Stimulated activated CD8-positive, alpha-beta memory T cell treated with anti-CD3 and anti-CD28 coated beads, Interleukin-15, amount 100 ng/mL, for 48 hours (primary cell): ENCODE results near the gene SEMA4D.

Source experiments
- DNase-seq, 2 donors: peaks; one replicate each; pipeline ENCODE4 v3.0.0-alpha.2; 2020; ENCODE audit warnings: low read depth in 2 of 2

Gene SEMA4D

DNA sequence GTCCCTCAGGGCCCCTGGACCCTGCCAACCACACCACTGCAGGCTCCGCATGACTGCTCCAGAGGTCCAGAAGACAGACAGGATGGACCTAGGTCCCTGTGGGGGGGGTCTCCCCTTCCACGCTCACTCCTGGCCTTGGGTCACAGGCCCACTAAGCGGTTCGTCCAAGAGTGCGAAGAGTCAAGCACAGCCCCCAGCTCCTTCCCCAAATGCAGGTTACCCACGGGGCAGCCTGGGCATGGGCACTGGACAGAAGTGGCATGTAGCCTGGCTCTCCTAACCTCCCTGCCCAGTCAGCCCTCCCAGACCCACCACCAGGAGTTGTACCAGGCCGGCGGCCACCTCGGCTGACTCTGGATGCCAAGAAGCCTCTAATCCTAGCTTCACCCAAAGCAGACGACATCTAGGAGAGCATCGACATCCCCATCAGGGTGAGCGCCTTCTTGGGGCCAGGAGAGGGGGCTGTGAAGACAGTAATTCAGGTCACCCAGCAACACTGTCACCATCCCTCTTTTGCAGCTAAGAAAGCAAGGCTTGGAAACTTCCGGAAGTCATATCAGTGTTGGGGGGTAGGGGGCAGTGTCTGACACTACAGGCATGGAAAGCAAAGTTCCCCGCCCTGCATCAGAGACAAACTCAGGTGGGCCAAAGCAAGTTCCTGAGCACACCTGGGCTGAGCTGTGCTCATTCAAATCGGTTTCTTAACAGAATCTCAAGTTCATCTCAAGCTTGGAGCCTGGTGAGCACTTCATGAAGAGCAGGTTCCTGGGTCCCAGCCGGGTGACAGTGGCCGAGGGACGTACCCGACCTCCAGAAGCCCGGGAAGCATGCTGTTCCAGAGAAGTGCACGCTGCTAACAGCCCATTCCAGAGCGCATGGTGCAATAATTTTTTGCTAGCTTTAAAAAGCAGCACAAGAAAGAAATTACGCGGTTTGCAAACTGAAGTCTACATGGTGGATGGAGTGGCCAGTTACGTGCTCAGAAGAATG lies 68.7 kb downstream of the SEMA4D start:
- DNase-seq = no peak

DNA sequence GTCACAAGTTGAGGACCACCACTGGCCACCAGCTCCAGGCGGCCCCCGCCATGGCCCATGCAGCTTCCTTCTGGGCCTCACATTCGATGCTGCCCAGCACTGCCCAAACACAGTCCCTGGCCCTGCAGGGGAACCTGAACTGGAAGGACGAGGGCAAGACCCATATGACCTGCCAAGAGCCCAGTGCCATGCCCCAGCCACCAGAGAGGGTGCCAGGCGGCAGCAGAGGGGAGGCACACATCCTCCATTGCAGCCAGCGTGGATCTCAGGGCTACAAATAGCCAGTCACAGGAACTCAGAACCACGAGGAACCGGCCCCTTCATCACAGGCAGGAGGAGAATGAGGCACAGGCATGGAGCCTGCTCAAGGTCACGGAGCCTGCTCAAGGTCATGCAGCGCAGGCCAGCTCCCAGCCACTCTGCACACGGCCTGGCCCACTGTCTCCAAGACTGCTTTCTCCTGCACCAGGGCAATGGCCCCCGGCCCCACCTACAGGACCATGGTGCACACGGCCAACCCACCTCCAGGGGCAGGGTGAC lies 69.6 kb downstream of the SEMA4D start:
- DNase-seq = no peak

DNA sequence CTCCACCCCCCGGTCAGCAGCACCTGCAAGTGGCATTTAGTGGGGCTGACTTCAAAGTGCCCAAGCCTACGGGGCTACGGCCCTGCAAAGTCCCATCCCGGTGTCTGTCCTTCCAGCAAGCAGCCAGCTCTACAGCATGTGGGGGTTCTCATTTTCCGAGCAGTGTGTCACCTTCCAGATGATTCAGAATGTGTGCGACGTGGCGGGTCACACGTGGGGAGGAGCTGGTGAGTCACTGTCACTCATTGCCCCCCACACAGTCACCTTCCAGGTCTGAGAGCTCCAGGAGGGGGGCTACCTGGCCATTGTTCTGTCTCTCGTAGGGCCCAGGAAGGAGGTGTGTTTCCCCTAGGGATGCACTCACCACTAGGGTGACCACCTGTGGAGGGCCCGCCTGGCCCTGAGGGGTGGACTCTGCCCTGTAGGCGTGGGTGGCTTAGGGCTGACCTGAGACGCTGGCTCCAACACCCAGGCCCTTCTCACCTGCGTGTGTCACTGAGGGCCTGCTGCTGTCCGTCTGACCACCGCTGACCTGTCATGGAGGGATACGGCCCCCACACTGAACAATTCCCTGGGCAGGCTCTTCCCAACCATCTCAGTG lies 70.2 kb downstream of the SEMA4D start:
- DNase-seq = peak; percentile 81 to 82

DNA sequence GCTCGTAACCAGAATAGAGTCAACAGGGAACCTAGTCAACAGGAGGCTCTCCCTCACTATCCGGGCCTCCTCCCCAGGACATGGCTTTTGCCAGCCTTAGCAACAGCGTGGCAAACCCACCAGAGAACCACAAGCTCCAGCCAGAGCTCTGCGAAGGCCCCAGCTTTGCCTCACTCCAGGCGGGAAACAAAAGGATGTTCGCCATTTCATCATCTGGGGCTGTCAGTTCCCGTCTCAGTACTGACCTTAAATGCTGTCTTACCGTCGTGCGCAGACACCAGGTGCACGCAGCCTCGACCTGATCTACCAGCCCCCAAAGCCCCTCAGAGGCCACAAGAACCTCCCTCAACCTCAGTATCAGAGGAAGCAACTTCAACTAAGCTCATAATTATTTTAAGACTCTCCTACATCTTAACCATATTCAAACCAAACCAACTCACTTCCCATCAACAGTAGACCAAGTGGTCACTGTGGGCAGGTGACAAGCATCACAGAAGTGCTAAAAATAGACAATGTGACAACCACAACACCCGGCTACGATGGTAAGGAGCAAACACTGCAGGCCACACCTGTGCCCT lies 71.4 kb downstream of the SEMA4D start:
- DNase-seq = peak in 1 of 2 donors; percentile 59

DNA sequence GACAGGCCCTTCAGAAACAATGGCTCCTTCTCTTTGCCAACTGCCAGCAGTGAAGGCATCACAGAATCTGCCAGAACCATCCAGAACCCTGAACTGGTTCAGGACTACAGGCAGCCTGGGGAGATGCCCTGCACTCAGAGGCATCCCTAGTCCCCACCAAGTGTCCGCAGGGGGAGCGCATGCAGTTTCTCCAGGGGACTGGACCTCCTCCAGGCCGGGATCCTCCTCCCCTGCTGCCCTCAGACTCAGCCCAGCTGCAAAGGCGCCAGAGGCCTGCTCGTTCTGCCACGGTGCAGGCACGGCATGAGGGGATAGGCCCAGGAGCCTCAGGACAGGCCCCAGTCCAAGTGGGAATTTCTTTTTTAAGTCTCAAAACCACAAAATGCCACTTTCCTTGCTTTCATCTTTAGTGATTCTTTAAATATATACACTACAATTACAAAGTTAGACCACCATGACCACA lies 72.0 kb downstream of the SEMA4D start:
- no peak for DNase-seq

DNA sequence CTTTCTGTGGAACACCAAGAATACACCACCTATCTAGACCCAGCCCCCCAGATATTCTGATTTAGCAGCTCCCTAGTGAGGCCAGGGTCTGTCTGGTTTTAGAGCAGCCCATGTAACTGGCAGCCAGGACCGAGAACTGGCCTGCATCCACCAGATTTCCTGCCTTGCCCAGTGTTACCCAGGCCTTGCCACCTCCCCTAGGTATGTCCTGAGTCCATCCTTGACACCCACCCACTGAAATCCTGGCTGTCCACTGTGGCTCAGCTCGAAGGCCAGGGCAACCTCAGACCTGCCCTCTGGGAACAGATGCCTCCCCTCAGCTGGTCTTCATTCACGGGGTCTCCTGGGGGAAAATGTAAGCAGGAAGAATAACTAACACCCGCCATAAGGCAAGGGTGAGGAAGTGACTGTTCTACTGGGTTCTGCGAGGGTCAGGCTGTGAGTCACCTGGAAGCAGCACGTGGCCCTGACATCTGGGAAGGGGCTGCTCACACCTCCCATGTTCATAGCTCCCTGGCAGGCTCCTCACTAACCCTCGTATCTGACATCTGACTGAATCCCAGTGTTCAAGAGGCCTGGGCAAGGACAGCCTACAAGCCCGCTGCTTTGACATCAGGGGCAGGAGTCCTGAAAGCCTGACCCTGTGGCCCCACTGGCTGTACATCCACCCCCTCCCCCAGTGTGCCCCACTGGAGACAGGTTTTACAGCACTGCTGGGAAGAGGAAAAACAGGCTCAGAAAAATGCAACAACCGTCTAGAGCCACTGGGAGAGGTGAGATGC lies 72.7 kb downstream of the SEMA4D start:
- no peak for DNase-seq

DNA sequence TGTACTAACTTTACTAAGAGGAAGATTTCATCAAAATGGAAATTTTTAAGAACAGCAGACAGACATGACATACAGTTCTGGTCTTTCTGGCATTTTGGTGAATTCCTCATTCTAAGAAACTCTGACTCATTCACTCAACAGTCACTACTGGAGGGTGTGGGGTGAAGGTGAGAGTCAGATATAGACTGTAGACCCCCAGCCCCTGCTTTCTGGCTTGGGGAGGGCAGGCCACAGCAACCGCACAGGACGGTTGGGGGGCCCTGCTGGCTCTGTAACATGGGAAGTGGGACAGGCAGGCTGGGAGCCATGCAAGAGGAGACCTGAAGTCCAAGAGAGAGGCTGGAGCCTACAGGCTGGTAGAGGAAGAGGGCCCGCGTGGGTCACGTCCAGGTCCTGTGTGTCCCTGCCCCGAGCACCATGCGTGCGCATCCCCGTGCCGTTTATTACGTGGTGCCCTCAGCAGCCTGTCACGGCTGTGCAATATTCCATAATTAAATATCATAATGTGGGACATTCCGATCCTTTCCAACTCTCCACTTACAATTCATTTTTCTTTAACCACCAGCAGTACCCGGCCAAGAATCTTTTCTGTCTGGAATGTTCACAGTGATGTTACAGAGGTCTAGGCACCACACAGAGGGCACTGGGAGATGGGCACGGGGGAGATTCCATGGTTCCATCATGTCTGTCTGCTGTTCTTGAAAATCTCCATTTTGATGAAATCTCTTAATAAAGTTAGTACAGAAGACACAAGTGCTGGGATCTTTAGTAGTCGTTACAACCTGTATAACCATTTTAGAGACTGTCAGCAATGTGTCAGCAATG lies 75.5 kb downstream of the SEMA4D start:
- peak; percentile 69 to 74 for DNase-seq

DNA sequence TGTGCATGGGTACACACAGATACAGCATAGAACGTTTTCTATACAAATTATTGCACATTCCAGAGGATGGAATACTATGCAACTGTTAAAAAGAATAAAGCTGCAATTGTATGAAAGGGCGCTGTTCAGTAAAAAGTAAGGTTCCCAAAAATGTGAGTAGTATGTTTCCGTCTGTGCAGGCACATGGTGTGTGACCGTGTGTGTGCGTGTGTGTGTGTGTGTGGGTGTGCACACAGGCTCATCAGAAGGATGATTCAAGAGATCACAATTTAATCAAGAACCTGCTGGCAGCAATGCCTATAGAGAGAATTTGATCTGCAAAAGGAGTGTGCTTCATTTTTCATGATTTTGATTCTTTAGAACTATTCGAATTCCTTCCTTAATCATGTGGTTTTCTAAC lies 76.3 kb downstream of the SEMA4D start:
- DNase-seq = no peak

DNA sequence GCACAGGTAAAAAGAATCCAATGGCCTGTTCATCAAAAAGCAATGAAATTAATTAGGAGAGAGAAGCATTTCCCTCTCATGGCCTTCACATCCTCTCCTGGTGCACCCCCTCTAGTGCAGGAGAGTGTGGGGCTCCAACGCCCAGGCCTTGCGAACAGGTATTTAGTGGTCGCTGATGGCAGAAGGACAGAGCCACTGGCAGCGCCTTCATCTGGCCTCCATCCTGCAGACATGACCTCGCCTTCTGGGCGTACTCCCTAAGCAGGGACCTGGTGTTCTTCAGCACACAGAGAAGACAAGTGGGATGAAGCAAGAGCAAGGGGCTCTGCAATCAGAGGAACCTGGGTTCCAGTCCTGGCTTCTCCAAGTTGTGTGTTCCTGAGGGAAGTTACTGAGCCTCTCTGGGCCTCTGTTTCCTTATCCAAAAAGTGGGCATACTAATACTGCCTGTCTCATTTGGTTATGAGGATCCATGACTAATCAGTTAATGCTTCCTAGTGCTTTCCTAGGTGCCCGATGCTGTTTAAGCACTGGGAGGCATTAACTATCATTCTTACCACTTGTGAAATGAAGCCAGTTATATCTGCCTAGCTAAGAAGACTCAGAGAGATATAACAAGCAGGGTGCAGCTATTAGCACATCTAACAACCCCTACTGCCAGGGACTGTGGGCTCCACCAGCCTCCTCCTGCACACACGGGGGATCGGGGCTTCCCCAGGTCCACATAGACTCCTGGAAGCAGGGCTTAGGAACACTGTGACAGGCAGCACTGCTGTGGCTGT lies 77.3 kb downstream of the SEMA4D start:
- no peak for DNase-seq

DNA sequence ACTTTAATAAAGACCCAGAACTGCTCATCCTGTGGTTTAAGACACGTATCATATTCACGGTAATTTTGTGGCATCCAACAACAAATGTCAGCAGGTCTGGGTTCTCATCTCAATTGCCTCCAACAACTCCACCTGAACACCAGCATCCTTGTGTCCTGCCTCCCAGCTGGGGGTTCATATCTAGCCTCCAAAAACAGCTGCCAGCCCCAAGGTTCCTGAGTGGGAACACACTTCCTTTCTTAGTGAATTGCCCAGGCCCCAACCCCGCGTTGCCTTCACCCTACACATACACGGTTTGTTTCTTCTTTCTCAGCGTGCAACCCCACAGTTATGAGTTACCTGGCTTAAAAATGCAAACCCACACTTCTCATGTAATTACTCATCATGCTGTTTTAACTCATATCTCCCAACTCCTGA lies 77.9 kb downstream of the SEMA4D start:
- no peak for DNase-seq

DNA sequence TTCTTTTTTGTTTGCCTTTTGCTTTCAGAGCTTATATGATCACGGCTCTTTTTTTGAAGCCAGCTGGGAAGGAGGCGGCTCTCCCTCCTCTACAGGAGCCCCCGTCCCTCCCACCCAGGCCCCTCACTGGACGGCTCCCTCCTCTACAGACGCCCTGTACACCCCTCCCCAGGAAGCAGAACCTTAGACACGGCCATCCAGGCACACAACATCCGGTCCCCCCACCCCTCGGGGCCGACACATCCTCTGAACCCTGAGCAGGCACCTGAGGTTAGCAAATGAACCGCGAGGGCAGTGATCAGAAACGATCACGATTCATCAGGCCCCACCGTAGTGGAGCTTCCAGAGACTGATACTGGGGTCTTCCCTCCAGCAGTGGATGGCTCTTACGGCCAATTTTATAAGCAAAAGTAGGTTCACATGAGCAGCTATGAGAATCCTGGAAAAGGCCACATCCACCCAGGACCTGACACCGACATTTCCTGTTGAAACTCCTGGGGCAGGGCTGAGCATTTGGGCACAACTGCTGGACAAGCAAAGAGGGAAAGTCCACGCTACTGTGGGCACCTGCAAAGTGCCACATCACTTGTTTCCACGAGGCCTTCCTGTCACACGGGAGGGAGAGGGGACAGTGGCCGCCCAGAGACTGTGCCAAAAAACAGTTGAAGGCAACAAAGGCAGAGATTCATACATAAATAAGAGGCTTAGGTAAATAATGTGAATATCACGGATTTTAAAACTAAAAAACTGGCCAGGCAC lies 78.9 kb downstream of the SEMA4D start:
- peak; percentile 64 to 65 for DNase-seq

DNA sequence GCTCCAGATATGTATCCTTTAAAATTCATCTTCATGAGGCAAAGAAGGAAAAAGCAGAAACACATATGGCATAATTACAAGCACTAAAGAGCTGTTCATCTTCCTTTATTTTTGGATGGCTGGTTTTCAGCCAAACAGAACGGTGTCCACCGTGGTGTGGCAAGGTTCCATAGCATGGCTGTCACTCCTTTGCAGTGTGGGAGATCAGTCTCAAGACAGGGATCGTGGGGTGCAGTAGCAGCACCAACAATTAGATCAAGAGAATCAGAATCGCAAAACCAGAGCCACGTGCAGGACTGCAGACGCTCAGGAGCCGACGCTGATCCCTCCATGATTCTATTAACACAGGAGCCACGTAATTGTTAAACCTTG lies 79.5 kb downstream of the SEMA4D start:
- no peak for DNase-seq

DNA sequence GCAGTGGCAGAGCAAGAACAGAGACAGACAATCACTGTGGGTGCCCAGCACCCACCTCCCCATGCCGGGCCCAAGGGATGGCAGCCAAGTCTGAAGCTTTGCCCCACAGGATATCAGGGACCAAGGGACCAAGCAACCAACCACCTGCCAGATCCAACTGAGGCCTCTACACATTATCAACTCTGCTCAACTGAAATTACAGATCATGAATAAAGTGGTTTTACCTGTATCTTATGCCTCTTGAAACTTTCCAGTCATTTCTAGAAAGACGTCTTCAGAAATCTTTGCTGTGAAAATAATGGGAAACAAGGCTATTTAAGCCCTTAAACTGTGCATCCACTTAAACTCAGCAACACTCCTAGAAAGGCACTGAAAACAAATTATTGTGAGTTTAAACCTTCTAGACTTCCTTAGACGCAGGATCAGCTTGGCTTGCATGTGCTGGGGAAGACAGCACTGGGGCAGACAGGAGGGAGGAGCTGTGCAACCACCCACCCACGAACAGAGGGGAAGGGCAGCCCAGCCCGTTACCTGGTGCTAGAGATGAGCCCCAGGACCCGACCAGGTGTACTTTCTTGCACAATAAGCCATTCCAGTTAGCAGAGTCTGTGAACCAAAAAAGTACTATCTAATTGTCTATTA lies 80.0 kb downstream of the SEMA4D start:
- no peak for DNase-seq

DNA sequence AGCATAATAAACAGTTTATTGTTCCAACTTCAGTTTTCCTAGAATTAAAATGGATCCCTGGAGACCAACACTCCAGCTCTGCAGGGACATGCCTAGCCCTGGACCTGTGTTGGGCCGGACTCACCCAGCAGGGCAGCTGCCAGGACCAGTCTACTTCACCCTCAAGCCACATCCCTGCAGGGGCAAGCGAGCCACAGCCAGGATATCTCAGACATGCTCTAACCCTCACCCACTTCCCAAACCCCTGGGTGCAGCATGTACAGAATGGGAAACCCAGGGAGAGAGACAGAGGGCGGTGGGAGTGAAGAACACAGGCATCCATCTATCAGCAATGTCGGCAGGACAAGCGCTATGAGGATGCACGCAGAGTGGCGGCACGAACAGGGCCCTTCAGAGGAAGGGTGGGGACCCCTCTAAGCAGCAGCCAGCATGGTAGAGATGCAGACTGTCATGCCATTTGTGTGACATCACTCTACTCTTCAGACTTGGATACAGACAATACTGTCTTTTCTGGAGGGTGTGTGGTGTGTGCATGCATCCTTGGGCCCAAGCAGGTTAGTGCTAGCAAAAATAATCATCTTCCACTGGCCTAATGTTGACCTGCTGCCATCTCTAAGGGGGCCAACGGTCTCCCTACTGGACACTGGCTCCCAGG lies 83.1 kb downstream of the SEMA4D start:
- DNase-seq = no peak

DNA sequence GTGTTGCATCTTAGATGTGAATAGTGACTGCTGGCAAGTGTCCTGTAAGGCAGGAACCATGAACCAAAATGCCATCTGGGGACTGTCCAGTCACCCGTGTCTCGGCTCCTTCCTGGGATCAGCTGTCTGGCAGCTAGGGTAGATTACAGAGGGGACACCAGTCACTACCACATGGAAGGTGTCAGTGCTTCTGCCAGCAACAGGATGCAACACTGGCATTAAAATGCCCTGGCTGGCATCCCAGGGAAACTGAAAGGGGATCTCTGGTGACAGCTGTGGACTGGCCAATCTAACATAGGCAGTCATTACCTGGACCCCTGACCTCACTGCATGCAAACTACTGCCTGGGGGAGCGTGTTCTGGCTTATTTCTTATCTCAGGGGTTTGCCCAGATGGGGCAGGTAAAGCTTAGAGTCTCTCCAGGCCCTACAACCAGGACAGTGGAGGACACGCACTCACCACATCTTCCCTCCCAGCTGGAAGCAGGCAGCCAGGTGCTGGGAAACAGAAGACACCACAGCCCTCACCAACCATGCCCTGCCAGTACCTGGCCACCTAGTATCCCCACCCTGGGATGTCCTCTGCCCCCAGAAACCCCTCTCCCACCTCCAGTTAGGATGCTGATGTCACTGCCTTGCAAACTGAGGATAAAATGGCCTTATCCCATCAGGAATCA lies 83.8 kb downstream of the SEMA4D start:
- no peak for DNase-seq

DNA sequence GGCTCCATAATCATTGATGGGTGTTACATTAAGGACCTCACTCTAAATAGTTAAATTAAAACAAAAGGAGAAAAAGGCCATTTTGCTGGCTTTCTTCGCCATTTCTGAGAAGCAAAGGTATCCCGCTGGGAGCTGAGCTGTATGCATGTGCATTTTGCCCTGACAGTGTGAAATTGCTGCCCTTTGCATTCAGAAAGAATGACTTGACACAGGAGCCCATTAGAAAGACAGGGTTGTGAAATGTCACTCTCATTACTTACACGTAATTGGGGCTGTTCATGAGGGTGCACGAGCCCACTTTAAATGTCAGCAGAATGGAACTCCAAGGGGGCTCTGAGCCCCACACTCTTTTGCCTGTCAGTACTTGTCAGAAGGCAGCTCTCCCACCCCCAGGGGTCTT lies 85.0 kb downstream of the SEMA4D start:
- DNase-seq = no peak

DNA sequence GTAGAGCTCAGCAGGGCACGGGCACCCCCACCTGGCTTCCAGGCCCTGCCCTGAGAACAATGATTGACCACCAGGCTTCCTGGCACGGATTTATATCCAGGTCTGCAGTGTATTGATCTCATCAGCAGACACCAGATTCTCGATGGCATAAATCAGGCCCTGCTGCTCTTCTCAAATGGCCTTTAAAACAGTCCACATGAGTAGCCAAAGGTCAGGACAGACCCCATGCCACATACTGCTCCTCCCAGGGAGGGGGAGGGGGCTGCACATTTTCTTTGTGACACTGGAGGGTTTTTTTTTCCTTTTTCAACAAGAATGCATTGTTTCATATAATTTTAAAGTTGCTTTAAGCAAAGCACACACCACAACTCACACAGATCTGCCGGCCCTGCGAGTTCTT lies 85.4 kb downstream of the SEMA4D start:
- no peak for DNase-seq

DNA sequence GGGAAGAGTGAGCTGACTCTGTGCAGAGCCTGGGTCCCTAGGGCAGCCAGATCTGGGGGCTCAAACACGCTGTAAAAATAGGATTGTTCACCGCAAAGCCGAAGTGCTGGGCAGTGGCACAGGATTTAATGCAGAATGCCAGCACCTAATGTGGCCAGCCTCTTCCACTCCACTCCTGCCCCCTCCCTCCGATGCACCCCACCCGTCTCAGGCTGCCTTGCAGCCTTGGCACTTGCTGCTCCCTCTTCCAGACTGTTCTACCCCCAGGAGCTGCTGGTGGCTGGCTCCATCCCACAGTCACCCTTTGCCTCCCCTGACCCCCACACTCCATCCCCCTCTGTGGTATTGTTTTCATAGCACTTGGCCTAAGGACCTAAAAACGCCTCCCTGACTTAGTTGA lies 86.2 kb downstream of the SEMA4D start:
- DNase-seq = no peak
